Mesothelial cell of epicardium (in vitro differentiated cells): ENCODE data around the gene TRIM34. TPM values are rescaled to one million over a fixed set of nuclear protein-coding genes. Genes with fewer than 3 reads are reported as not detected.
A peak's percentile ranks its signal among the peaks of the same experiment; 100 is the strongest.

Source experiments
- DNase-seq, 2 experiments: peaks; one replicate each; pipeline ENCODE4 v3.0.0; 2021; ENCODE audit warnings: low spot score in 2 of 2; ENCODE audit not compliant: unreplicated experiment in 2 of 2
- H3K27ac Mint-ChIP-seq: 2 replicates; pipeline ENCODE4 v1.8.0; 2021; ENCODE audit warnings: mixed read lengths
- H3K27me3 Mint-ChIP-seq: 2 replicates; pipeline ENCODE4 v1.8.0; 2021; ENCODE audit warnings: low read depth, mixed read lengths
- H3K36me3 Mint-ChIP-seq: 2 replicates; pipeline ENCODE4 v1.8.0; 2021; ENCODE audit warnings: mixed read lengths
- H3K4me1 Mint-ChIP-seq: 2 replicates; pipeline ENCODE4 v1.8.0; 2021; ENCODE audit warnings: mixed read lengths
- H3K4me3 Mint-ChIP-seq: 2 replicates; pipeline ENCODE4 v1.8.0; 2021; ENCODE audit warnings: mild to moderate bottlenecking, moderate library complexity, mixed read lengths
- H3K9me3 Mint-ChIP-seq: 2 replicates; pipeline ENCODE4 v1.8.0; 2021; ENCODE audit warnings: mixed read lengths
- total RNA-seq: library from RNA; stranded (reverse); gene quantifications from 3 replicates; pipeline ENCODE4 v1.2.1, GENCODE V29; 2021
- TF ChIP-seq, protein P1 (sequence below): fragments of 200-600 bp; sonication (generic); IDR thresholded peaks from one replicate; pipeline ENCODE4 v1.5.0; 2021; ENCODE audit warnings: antibody characterized with exemption; ENCODE audit not compliant: unreplicated experiment

The TRIM34 gene
- total RNA-seq, 1 donor from 2014 or later = 5.0 TPM

DNA sequence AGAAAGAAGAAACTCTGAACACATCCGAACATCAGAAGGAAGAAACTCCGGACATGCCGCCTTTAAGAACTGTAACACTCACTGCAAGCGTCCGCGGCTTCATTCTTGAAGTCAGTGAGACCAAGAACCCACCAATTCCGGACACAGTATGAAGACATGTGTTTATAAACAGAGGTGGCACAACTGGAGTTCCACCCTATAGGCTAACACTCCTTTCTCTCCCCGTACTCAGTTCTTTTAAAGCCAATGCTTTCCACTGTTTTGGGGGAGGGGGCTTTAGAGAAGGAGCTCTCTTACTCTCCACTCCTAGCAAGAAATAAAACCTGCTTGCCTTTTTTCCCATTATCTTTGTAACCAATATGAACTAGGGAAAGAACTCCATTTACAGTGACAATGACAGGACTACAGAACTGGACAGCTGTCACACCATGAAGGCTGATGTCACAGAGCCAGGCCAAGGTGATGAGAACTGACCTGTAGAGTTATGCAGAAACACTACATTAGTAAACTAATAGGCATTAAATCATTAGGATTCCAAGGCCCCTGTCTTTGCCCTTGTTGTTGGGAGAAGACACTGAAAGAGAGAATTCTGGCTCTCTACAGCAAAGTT is 59.3 kb downstream of the TRIM34 start:
- Mint-ChIP-seq H3K27me3 (no peaks in the 10 kb centered on the region), H3K36me3 (peaks cover 26% of the 10 kb centered on the region), H3K9me3 (no peaks in the 10 kb centered on the region), H3K27ac (peak overlapping the region; percentile 100), H3K4me1 (peaks cover 26% of the 10 kb centered on the region), H3K4me3 (peak overlapping the region; percentile 90)
- no peak for DNase-seq
- TF ChIP-seq, protein P1, sequence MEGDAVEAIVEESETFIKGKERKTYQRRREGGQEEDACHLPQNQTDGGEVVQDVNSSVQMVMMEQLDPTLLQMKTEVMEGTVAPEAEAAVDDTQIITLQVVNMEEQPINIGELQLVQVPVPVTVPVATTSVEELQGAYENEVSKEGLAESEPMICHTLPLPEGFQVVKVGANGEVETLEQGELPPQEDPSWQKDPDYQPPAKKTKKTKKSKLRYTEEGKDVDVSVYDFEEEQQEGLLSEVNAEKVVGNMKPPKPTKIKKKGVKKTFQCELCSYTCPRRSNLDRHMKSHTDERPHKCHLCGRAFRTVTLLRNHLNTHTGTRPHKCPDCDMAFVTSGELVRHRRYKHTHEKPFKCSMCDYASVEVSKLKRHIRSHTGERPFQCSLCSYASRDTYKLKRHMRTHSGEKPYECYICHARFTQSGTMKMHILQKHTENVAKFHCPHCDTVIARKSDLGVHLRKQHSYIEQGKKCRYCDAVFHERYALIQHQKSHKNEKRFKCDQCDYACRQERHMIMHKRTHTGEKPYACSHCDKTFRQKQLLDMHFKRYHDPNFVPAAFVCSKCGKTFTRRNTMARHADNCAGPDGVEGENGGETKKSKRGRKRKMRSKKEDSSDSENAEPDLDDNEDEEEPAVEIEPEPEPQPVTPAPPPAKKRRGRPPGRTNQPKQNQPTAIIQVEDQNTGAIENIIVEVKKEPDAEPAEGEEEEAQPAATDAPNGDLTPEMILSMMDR = no peak

GRCh38 chr11:5684646-5685362 is 60.0 kb downstream of the TRIM34 start, which contains the start of gene TRIM5:
Gene TRIM5 (minus strand): TSS chr11:5685074. CDS start chr11:5680177, 4,897 bp downstream.
- Mint-ChIP-seq H3K27me3 (no peaks in the 10 kb centered on the region), H3K9me3 (no peaks in the 10 kb centered on the region), H3K36me3 (peaks cover 20% of the 10 kb centered on the region), H3K27ac (peak within 1 kb of the TSS; percentile 100), H3K4me3 (peak within 1 kb of the TSS; percentile 90), H3K4me1 (peaks cover 32% of the 10 kb centered on the region)
- TF ChIP-seq, protein P1 = no peak
- peak; percentile 65 to 84 for DNase-seq

DNA sequence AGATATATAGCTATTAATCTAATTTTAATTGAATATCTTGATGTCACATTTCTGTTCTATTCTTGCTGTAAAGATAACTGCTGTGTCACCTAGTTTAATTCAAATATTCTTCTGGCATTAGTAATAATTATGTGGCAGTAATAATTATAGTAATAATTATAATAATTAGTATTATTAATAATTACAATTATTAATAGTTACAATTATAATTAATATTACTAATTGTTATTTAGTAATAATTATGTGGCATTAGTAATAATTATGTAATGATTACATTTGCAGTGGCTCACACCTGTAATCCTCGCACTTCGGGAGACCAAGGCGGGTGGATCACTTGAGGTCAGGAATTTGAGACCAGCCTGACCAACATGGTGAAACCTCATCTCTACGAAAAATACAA is 61.6 kb downstream of the TRIM34 start:
- no peaks in the 10 kb centered on the region for H3K27me3 Mint-ChIP-seq
- peaks cover 47% of the 10 kb centered on the region for H3K4me1 Mint-ChIP-seq
- H3K36me3 Mint-ChIP-seq = peaks cover 8% of the 10 kb centered on the region
- DNase-seq = no peak
- H3K9me3 Mint-ChIP-seq = no peaks in the 10 kb centered on the region
- TF ChIP-seq, protein P1 = no peak
- H3K27ac Mint-ChIP-seq = no peak overlapping the region
- no peak overlapping the region for H3K4me3 Mint-ChIP-seq

DNA sequence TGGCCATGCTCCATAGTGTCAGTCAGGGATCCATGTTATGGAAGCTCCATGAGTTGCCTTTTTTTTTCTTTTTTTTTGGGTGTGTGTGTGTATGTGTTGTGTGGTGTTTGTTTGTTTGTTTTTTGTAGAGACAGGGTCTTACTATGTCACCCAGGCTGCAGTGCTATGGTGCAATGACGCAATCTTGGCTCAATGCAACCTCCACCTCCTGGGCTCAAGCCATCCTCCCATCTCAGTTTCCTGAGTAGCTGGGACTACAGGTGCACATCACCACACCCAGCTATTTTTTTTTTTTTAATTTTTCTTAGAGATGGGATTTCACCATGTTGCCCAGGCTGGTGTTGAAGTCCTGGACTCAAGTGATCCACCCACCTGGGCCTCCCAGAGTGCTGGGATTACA is 63.7 kb downstream of the TRIM34 start:
- Mint-ChIP-seq H3K9me3 (no peaks in the 10 kb centered on the region), H3K4me1 (peaks cover 46% of the 10 kb centered on the region), H3K27ac (peak overlapping the region; percentile 84), H3K36me3 (peaks cover 5% of the 10 kb centered on the region), H3K4me3 (no peak overlapping the region), H3K27me3 (no peaks in the 10 kb centered on the region)
- DNase-seq = no peak
- TF ChIP-seq, protein P1 = no peak

DNA sequence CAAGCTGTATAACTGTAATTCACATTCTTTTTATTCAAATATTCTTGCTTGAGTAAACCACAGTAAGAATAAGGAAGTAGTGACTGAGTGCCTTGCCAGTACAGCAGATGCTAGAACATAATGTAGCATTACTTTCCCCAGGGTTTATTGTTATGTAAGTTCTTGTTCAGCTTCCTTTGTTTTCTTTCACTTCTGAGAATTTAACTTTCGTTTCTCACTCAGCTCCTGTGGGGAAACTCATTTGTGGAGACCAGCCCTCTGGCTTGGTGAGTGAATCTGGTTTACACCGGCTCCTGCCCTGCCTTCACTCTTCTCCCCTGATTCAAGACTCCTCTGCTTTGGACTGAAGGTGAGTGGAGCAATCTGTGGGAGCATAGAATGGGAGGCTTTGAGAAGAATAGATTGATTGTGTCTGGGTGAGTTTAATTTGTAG is 64.8 kb downstream of the TRIM34 start, which contains the start of gene TRIM22:
TSS of gene TRIM22 (plus strand) at position 240 of the 433 bp plus-strand sequence. CDS start 6,443 bp downstream, outside the sequence.
- peak within 1 kb of the TSS; percentile 45 for H3K4me3 Mint-ChIP-seq
- no peaks in the 10 kb centered on the region for H3K27me3 Mint-ChIP-seq
- no peaks in the 10 kb centered on the region for H3K9me3 Mint-ChIP-seq
- TF ChIP-seq, protein P1 = no peak
- peaks cover 37% of the 10 kb centered on the region for H3K4me1 Mint-ChIP-seq
- H3K27ac Mint-ChIP-seq = peak within 1 kb of the TSS; percentile 96
- H3K36me3 Mint-ChIP-seq = peaks cover 3% of the 10 kb centered on the region
- no peak for DNase-seq
